Lung (tissue), 12 donors: ENCODE data around the gene MAP1LC3B. TPM values are rescaled to one million over a fixed set of nuclear protein-coding genes. Genes with fewer than 3 reads are reported as not detected.

Experiments
- ATAC-seq: fragments of 200-7000 bp; cut with Tn5 transposase; one replicate; pipeline ENCODE4 v1.9.1; 2020; ENCODE audit warnings: moderate number of reproducible peaks; ENCODE audit not compliant: insufficient read depth, low FRiP score
- DNase-seq, 3 donors: peaks; one replicate each; pipeline ENCODE4 v3.0.0-alpha.2; 2013 to 2017
- H3K27ac ChIP-seq, 2 donors: one replicate each; pipeline ENCODE4 v1.5.1; 2013; ENCODE audit warnings: mild to moderate bottlenecking in 2 of 2, moderate library complexity in 2 of 2, control low read depth in 1 of 2, inconsistent platforms in 1 of 2, low read depth in 1 of 2, low read length in 1 of 2
- H3K27me3 ChIP-seq, 3 donors: one replicate each; pipeline ENCODE4 v1.5.1; 2013; ENCODE audit warnings: low read length in 2 of 3; ENCODE audit not compliant: control insufficient read depth in 3 of 3, insufficient read depth in 3 of 3
- H3K36me3 ChIP-seq, 4 donors: one replicate each; pipeline ENCODE4 v1.5.1; 2013; ENCODE audit warnings: low read length in 4 of 4, mild to moderate bottlenecking in 1 of 4, moderate library complexity in 1 of 4; ENCODE audit not compliant: control insufficient read depth in 4 of 4, insufficient read depth in 4 of 4
- H3K4me1 ChIP-seq, 5 donors: one replicate each; pipeline ENCODE4 v1.5.1; 2013; ENCODE audit warnings: low read length in 5 of 5, mild to moderate bottlenecking in 2 of 5, moderate library complexity in 1 of 5; ENCODE audit not compliant: control insufficient read depth in 5 of 5, insufficient read depth in 5 of 5
- H3K4me3 ChIP-seq: one replicate; pipeline ENCODE4 v1.5.1; 2013; ENCODE audit warnings: mild to moderate bottlenecking, control low read depth, moderate library complexity
- H3K9ac ChIP-seq, 2 donors: one replicate each; pipeline ENCODE4 v1.5.1; 2013; ENCODE audit warnings: low read length in 2 of 2, control low read depth in 1 of 2; ENCODE audit not compliant: insufficient read depth in 1 of 2
- H3K9me3 ChIP-seq, 4 donors: one replicate each; pipeline ENCODE4 v1.5.1; 2013; ENCODE audit warnings: low read length in 3 of 4, mild to moderate bottlenecking in 1 of 4, moderate library complexity in 1 of 4; ENCODE audit not compliant: control insufficient read depth in 4 of 4, insufficient read depth in 3 of 4
- WGBS, 2 donors: extraction: QIAGEN DNeasy Blood & Tissue Kit; methylation state at CpG; one replicate each; pipeline ENCODE4 v1.1.7; 2013; 5-methylcytosine and 5-hydroxymethylcytosine counted together
- polyA plus RNA-seq, 2 donors: library from polyadenylated mRNA; stranded (reverse); fragments of 200-250 nt; gene quantifications; one replicate each; pipeline ENCODE4 v1.2.1, GENCODE V29; 2013
- total RNA-seq, 2 donors: library from RNA; depleted of rRNA in 1 of 2; stranded (reverse); fragments of >200 nt in 1 of 2; gene quantifications; one replicate each; pipeline ENCODE4 v1.2.1, GENCODE V29; 2014 to 2021
- TF ChIP-seq, protein P1 (sequence below): IDR thresholded peaks from 2 replicates; pipeline ENCODE4 v1.5.1; 2012; ENCODE audit warnings: mild to moderate bottlenecking; ENCODE audit errors: control extremely low read depth, extremely low read depth
- donor health status: control.
- donor health status: control.
- donor health status: Bipolar disorder and iron deficiency.
- donor health status: healthy.
- donor health status: DM: yes; HTN: yes; CAD: no.

The MAP1LC3B gene
- total and polyA plus RNA-seq, 4 donors: 43.3 to 62.2 (median 47.7) TPM

DNA sequence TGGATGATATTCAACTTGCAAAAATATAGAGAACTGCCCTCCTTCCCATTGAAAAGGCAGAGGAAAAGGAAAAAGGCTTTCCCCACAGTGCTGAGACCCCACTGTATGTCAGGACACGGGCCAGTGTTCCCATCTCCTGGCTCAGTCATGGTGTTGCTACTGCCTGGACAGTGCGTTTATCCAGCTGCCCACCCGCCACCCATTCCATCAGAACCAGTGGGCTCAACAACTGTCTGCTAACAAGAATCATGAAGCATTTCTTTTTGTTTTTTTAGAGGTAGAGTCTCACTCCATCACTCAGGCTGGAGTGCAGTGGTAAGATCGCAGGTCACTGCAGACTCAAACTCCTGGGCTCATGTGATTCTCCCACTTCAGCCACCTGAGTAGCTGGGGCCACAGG is 19.8 kb upstream of the MAP1LC3B start:
- DNase-seq: no peak
- WGBS, 2 donors: 92 to 99% methylated on average over 4 of the region's 4 CpGs
- TF ChIP-seq, protein P1, sequence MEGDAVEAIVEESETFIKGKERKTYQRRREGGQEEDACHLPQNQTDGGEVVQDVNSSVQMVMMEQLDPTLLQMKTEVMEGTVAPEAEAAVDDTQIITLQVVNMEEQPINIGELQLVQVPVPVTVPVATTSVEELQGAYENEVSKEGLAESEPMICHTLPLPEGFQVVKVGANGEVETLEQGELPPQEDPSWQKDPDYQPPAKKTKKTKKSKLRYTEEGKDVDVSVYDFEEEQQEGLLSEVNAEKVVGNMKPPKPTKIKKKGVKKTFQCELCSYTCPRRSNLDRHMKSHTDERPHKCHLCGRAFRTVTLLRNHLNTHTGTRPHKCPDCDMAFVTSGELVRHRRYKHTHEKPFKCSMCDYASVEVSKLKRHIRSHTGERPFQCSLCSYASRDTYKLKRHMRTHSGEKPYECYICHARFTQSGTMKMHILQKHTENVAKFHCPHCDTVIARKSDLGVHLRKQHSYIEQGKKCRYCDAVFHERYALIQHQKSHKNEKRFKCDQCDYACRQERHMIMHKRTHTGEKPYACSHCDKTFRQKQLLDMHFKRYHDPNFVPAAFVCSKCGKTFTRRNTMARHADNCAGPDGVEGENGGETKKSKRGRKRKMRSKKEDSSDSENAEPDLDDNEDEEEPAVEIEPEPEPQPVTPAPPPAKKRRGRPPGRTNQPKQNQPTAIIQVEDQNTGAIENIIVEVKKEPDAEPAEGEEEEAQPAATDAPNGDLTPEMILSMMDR: no peak
- no peak overlapping the region for H3K27ac ChIP-seq
- no peaks in the 10 kb centered on the region for H3K9me3 ChIP-seq
- no peaks in the 10 kb centered on the region for H3K27me3 ChIP-seq
- H3K9ac ChIP-seq: no peak overlapping the region
- no peak overlapping the region for H3K4me3 ChIP-seq
- H3K4me1 ChIP-seq: peaks cover 0 to 10% (median 0%) of the 10 kb centered on the region in 5 donors
- peaks cover 0 to 4% (median under 1%) of the 10 kb centered on the region in 4 donors for H3K36me3 ChIP-seq
- ATAC-seq: no peak

DNA sequence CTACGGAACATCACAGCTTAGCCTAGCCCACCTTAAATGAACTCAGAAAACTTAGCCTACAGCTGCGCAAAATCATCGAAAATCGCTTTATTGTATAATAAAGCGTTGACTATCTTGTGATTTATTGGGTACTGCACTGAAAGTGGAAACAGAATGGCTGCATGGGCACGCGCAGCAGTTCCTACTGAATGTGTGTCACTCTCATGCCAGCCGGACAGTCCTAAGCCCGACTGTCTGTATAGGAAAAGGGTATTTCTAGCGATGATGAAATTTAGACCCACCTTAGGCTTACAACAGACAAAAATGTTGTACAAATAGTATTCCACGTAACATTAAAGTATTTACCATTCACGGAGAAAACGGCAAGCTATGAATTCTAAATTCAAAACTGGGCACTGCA is 17.8 kb upstream of the MAP1LC3B start:
- WGBS, 2 donors: 95 to 96% methylated on average over 13 of the region's 13 CpGs
- TF ChIP-seq, protein P1: no peak
- DNase-seq: no peak

DNA sequence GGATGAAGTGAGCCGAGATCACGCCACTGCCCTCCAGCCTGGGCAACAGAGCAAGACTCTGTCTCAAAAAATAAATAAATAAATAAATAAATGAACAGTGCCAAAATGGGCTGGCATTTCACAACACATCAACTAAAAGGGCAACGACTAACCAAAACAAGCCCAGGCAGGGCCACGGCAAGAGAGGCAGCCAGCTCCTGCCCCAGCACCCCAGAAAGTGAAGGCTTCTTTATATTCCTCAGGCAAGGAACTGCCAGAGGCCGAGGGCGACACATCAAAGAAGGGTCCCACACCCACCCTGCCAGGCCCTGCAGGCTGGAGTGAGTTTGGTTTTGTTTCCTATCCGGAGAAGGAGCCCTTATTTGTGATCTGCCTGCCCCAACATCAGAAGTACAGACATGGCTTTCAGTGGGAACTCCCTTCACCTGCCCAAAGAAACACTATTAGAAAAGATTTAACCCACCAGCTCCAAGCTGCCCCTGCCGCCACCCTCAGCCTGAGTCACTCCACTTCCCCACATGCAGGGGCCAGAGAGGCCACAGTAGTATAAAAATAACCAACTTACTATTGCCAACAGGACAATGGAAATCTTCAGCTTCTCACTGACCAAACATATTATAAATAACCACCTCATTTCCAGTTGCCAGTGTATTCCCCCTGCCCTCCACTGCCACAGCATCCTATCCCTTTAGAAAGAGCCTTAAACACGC is 16.6 kb upstream of the MAP1LC3B start:
- Histone ChIP-seq H3K4me3 (no peak overlapping the region), H3K27me3 (no peaks in the 10 kb centered on the region), H3K36me3 (peaks cover 0 to 4% (median under 1%) of the 10 kb centered on the region in 4 donors), H3K27ac (peak overlapping the region in 1 of 2 donors; percentile 80), H3K9me3 (no peaks in the 10 kb centered on the region), H3K4me1 (peaks cover 0 to under 1% (median 0%) of the 10 kb centered on the region in 5 donors), H3K9ac (no peak overlapping the region)
- ATAC-seq: no peak
- DNase-seq: no peak
- 77 to 86% methylated on average over 9 of the region's 9 CpGs for WGBS, 2 donors
- TF ChIP-seq, protein P1: no peak

More for the DNA sequence above, 17.8 kb upstream of the MAP1LC3B start:
- no peak overlapping the region for H3K27ac ChIP-seq
- peaks cover 0 to 3% (median 0%) of the 10 kb centered on the region in 5 donors for H3K4me1 ChIP-seq
- H3K9ac ChIP-seq: no peak overlapping the region
- H3K9me3 ChIP-seq: no peaks in the 10 kb centered on the region
- H3K36me3 ChIP-seq: peaks cover 0 to 4% (median under 1%) of the 10 kb centered on the region in 4 donors
- no peaks in the 10 kb centered on the region for H3K27me3 ChIP-seq
- no peak overlapping the region for H3K4me3 ChIP-seq
- ATAC-seq: no peak
